ENCODE results near the gene AP1G1.
"Not testable (repeated sequence)": the region's sequence is repeated elsewhere in the genome, so short reads cannot be mapped to it uniquely, and the experiment has no call there.

Gene AP1G1

DNA sequence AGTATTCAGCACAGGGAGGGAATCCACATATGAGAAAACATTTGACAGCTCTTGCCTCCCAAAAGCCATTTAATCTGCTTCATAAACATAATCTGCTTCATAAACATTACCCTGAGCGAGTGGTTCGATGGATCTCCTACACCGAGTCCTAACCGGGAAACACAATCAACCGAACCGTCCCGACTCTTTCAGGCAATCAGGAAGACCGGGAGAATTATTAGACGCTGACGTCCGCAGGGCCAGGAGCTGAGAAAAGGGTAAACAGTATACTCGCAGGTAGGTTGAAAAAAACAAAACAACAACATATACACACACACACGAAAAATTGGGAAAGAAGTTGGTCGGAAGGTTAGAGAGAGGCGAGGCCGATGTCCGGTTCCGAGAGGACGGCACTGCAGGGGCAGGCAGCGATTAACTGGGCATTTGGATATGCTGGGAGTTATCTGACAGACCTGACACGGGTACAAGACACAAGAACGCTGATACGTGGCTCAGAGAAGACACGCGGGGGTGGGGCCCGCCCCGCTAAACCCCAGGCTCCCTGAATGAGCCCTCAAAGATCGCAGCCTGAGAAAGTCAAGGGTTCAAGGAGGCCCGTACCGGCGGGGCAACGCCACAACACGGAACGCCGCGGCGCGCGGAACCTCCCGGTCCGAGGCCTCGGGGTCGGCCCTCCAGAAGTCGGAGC is 585 bp downstream of the AP1G1 start:
- DNase-seq: peak; percentile 49

DNA sequence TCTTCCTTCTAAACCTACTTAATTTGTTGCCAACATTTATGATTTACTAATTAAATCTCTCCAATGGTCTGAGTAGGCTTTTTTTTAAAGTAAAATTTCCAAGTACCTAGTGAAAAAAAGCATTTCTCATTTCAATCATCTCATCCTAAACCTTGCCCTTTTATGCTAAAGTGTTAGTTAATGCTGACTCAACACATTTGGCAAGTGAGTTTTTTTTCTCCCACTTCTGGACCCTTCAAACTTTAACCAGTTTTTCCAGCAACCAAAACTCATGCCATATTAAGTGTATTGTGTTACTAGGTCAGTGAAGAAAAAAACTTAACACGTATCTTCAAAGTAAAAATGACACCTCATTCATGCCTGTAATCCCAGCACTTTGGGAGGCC is 5.3 kb downstream of the AP1G1 start:
- no peak for DNase-seq

DNA sequence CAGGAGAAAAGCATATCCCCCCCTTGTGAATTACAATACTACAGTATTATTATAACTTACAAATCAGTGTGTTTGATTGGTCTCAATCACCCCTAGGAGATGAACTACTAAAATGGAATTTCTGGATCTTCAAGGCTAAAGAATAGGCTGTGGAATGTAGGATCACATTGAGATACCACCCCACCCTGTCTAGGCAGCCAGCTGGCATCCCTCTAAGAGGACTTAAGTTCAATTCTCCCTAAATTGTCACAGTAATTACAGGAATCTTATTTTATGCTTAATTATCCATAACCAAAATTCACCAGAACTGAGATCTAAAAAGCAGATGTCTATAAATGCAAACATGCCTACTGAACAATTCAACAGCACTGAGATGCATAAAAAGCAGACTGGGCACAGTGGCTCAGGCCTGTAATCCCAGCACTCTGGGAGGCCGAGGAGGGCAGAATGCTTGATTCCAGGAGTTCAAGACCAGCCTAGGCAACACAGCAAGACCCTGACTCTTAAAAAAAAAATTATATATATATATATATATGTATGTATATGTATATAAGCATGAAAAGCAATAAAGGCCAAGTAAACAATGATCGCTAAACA is 12.0 kb downstream of the AP1G1 start:
- no peak for DNase-seq

DNA sequence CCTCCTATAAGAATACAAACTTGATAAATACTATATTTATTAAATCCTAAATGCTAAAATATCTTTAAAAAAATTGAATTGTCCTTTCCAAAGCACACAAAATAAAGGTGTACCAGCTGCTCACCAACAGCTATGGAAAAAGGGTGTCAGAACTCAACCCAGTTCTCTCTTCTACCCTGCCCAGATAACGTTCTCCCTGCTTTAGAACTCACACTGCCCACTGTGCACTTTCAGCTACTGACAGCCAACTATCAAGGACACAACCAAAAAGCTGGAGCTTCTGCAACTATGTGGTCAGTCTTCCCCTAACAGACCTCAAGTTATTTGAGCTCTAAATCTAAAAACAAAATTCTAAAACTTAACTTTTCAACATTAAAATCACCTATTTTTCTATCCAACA is 13.7 kb downstream of the AP1G1 start:
- DNase-seq: no peak

DNA sequence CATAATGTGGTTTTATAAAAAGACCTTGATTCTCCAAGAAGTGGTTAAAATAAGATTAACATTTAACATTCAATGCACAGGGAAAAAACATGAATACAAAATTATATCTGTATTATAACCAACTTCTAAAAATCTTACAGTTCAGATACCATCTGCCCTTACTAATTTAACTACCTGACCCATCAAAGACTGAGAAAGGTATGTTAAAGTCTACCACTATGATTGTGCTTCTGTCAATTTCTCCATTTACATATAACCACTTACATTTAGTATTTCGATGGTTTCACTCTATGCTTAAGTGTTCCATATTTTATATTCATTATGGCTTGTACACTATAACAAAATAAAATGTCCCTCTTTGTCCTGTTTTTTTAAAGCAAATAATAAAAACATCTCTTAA is 14.6 kb downstream of the AP1G1 start:
- DNase-seq: no peak

DNA sequence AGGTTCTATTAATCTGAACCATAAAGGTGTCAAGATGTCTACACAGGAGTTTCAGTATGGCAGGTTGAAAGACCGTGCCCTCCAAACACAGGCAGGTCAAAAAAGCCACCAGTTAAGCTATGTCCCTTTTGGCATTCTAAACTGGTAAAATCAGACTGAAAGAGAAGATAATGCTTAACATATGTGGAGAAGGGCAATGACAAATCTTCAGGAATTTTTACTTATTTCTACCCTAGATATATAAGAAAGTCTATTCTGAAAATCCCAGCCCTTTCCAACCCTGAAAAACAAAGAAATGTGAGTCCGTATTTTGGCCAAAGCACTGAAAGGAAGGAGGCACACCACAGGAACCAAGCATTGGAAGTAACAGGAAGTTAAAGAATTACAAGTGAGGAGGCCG is 16.5 kb downstream of the AP1G1 start:
- no peak for DNase-seq

DNA sequence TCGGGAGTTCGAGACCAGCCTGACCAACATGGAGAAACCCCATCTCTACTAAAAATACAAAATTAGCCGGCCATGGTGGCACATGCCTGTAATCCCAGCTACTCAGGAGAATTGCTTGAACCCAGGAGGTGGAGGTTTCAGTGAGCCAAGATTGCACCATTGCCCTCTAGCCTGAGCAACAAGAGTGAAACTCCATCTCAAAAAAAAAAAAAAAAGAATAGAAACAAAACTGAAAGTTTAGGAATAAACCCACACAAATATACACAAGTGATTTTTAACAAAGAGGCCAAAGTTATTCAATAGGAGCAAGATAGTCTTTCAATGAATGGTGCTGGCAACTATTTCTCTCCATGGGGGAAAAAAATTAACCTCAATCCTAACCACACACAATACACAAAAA is 18.3 kb downstream of the AP1G1 start:
- DNase-seq: not testable (repeated sequence)

DNA sequence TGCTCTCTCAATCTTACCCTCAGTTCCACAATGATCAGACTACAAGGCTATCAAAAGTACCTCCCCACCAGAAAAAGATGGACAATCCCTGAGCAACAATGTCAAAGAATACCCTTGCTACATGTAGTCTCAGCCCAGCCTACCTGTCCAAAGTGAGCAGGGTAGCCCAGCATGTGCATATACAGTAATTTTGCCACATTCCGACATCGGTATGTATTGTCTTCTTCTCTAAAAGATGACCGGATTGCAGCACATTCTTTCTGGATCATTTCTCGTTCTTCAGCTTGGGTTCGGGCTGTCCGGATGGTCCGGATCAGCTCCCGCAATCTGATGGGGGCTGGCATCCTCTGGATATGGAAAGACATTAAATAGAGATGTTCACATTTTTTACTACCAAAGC is 19.5 kb downstream of the AP1G1 start:
- DNase-seq: no peak

DNA sequence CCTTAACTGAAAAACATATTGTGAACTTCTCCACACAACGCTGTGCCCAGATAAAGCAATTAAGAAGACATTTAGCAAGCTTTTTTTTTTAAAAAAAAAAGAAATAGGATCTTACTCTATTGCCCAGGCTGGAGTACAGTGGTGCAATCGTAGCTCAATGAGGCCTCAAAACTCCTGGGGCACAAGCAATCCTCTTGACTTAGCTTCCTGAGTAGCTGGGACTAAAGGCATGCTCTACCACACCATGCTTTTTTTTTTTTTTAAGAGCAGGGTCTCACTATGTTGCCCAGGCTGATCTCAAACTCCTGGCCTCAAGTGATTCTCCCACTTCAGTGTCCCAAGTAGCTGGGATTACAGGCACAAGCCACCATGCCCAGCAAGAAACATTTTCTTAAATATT is 20.1 kb downstream of the AP1G1 start:
- DNase-seq: no peak

DNA sequence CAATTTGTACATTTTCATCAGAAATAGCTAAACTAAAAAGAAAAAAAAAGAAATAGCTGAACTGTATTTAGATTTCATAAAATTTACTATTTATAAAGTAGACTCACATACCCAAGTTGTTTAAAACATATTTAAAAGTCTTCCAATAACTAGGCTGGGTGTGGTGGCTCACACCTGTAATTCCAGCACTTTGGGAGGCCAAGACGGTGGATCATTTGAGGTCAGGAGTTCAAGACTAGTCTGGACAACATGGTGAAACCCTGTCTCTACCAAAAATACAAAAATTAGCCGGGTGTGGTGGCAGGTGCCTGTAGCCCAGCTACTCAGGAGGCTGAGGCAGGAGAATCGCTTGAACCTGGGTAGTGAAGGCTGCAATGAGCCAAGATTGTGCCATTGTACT is 23.5 kb downstream of the AP1G1 start:
- not testable (repeated sequence) for DNase-seq

DNA sequence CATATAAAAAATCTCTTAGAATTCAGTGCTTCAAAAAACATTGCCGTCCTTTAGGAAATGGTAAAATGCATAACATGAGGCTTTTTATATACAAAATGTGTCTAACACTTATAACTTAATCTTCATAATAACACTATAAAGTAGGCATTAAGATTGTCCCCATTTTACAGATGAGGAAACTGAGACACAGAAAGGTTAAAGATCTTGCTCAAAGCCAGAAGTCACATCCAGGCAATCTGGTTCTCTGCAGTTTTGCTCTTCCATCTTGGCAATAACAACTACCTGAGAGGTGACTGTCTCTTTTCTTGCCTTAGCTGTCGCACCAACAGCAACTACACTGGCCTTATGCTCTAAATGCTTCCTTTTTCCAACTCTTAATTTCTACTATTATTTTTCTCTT is 24.5 kb downstream of the AP1G1 start:
- no peak for DNase-seq

DNA sequence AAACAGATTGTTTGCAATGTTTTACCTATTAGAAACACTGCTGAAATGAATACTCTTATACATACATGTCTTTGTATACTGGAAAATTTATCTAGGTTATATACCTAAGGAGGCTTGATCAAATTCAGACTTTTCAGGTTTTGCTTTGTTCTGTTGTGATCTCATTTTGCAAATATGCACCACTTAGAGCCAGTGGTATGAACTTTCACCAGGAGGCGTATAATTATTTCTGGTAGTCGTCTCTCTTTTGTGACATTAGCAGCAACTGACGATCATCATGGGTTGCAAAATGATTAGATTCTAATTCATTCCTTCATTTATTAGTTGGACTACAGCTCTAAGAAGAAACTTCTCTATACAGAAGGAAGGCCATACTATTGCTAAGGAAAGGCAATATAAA is 26.9 kb downstream of the AP1G1 start:
- no peak for DNase-seq

DNA sequence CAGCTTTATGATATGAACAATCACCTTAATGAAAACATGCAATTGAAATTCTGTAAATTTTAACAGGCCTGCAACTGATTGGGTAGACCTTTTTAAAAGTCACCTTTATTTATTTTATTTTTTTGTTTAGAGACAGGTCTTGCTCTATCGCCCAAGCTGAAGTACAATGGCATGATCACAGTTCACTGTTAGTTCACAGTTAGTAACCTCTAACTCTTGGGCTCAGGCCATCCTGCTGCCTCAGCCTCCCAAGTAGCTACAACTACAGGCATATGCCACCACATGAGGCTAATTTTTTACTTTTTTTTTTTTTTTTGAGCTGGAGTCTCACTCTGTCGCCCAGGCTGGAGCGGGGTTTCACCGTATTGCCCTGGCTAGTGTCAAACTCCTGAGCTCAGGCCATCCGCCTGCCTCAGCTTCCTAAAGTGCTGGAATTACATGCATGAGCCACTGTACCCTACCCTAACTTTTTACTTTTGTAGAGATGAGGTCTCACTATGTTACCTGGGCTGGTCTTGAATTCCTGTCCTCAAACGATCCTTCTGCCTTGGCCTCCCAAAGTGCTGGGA is 28.0 kb downstream of the AP1G1 start:
- DNase-seq: no peak

DNA sequence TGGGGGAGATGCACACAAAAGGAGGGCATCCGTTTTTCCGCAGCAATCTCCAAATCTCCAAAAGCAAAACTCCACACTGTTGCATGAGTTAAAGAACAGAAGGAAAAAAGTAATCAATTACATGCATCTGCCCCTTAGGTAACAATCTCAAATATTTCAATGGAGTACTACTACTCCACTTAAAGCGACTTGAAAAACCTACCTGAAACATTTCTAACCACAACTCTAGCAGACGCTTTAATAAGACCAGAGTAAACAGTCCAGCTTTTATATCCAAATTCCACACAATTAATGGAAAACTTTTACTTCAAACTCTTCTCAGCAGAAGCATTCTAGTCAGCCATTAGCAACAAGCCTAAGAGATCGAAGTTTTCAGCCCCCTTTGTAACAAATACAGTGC is 29.9 kb downstream of the AP1G1 start:
- no peak for DNase-seq

DNA sequence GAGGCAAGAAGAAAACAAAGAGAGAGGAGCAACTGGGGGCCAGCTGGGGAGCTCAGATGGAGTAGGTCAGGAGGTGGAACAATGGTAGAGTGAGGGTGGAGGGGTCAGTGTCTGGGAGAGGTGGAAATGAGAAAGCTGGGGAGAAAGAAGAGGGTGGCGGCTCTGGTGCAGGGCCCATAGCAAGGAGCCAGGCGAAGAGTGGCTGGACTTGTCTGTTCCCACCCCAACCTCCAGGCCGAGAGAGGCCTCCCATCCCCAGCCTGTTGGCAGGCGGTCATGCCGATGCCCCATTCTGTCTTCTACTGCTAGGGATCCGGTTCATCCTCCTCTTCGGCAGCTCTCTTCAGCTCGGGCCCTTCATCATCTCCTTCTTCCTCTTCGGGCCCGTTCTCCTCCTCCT is 31.3 kb downstream of the AP1G1 start:
- no peak for DNase-seq

DNA sequence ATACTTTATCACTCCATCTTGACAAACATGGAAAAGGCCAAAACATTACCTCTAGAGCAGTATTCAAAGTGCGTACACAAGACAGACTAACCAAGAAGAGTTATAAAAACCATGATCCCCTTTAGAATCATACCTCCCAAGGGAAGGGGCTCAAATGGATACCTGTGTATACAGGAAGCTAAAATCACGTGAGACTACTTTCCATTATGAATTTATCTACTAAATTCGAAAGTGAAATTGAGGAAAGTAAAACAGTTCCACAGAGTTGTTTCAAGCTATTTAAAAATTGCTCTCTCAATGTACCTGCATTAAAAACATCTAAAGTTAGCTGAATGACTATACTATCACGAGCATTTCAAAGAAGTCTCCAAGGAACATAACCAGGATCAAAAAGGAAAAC is 32.7 kb downstream of the AP1G1 start:
- DNase-seq: no peak

DNA sequence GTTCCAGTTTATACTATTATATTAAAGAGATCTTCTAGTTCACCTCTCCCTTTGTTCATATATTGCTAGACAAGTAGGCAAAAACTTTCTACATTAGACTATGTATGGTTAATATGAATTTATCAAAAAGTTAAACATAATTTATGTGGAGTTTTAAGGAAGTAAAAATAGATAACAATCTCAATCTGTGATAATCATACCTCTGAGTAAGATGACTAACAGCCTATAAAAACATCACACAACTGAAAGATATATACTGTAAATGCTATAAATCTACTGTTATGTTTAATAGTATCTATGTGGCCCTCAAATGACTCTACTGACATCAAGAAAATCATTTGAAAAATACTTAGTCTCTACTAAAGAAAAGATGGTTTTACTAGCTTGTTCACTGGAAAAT is 37.1 kb downstream of the AP1G1 start:
- DNase-seq: no peak

DNA sequence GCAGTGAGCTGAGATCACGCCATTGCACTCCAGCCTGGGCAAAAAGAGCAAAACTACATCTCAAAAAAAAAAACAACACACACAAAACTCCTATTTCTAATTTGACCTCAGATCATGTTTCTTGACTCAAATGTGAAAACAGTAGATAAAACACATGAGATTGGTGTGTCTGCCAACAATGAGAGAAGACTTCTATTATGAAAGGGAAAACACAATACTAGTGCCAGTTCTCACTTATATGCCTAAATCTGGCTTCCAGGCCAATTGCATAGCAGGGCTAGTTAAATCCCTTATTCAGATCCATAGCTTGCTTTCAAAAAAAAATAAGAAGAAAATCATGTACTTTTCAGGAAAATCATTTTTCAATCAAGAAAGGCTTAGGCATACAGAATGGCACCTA is 39.4 kb downstream of the AP1G1 start:
- DNase-seq: no peak

DNA sequence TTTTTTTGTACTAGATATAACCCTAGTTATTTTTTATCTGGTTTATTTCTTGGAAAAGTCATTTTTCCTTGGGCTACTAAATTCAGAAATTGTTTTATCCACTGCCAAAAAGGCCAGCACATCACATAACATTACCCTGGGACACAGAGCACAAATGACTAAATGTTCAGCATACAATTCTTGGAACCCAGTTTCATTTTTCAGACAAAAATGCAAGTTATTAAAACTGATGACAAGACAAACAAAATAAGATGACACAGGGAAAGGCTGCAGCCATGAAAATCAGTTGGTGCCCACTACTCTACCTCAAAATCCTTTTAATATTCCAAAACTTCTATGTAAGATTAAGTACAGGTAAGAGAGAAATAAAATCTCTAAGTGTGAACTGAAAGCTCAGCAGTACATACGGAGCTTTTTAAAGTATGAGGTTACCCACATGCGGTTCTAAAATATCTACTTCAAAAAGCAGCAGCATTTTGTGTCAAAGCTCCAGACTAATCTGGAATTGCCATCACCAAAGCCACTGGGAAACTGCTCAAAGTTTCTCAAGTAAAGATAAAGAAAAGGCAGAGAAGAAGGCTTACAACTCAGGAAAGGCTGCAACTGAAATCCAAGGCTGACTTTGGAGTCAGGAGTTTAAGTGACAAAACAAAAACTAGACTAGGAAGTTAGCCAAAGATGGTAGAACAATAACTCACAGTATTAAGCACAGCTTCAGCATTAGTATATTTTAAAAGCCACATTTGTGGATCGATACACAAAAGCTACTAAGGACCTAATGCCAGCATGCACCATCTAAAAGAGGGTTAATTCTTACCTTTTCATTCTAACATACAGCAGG is 41.4 kb downstream of the AP1G1 start:
- no peak for DNase-seq

DNA sequence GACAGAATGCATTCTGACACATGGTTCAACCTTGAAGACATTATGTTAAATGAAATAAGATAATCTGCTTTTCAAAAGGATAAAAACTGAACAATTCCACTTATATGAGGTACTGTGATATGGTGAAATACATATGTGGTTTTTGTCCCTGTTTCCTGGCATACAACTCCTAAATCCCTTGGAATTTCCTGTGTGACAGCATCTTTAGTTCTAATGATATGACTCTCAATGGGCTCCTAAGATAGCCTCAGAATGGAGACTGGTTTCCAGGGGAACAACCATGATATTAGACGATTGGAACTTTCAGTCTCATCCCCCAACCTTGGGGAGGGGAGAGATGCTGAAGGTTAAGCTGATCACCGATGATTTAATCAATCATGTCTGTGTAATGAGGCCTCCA is 46.4 kb downstream of the AP1G1 start:
- DNase-seq: no peak

DNA sequence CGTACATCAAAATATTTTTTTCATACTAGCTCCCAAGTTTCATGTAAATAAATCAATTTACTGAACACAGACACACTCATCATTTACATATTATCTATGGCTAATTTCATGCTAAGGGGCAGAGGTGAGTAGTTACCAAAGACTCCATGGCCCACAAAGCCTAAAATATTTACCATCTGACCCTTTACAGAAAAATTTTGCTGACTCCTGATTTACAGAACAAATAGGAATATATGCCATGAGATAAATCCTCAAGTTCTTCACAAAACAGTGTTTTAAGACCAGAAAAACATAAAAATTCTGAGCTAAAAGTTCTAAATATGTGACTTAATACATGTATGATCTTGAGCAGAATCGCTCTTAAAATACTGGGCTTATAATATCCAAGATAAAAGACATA is 47.5 kb downstream of the AP1G1 start:
- no peak for DNase-seq

DNA sequence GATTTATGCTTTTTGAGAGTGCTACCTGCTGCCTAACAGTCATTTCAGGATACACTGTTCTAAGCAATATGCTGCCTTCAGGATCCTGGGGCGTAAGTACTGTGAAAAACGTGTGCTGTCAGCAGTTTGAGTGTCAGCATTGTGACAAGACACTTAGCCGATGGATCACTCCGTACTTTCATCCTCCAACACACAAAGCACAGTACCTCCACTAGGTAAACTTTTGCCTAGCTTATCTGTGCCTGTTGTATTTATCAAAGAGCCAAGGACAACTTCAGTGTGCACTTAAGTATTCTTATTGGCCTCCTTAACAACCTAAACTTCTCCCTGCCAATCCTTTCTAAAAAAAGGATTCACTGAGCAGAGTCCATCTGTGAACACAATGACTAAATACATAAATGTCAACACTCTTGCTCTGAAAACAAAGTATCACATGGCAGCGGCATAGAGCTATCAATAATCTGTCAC is 50.3 kb downstream of the AP1G1 start:
- DNase-seq: no peak

DNA sequence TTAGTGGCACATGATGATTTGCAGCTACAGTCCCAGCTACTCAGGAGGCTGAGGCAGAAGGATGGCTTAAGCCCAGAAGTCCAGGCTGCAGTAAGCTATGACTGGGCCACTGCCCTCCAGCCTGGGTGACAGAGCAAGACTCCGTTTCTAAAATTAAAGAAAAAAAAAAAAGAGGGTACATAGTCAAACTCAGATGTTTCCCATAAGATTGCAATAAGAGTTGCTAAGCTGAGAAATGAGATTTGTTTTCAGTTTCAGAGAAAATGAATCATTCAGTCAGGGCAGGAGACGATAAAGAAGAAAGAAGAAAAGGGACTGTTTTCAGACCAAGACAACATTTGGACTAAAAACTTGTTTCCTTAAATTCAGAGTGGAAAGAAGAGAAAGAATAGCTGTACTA is 54.0 kb downstream of the AP1G1 start:
- DNase-seq: no peak

DNA sequence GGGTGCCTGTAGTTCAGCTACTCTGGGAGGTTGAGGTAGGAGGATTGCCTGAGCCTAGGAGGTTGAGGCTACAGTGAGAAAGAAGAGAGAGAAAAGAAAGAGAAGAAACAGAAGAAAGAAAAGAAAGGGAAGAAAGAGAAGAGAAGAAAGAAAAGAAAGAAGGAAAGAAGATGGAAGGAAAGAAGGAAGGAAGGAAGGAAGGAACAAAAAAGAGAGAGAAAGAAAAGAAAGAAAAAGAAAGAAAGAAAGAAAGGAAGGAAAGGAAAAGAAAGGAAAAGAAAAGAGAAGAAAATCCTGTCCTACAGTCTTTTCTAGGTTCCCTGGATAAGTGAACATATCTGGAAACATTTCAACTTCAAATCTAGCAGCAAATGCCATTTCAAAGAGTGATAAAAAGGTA is 54.5 kb downstream of the AP1G1 start:
- DNase-seq: no peak
